Skeletal muscle cell (primary cell): ENCODE results near the gene DYNC1LI2.
A peak's percentile ranks its signal among the peaks of the same experiment; 100 is the strongest.
"Not testable (repeated sequence)": the region's sequence is repeated elsewhere in the genome, so short reads cannot be mapped to it uniquely, and the experiment has no call there.

Experiments
- DNase-seq: peaks from one replicate; pipeline ENCODE4 v3.0.0-alpha.2; 2010; ENCODE audit warnings: low read depth
- H3K4me3 ChIP-seq: 2 replicates; pipeline ENCODE4 v1.5.1; 2011; ENCODE audit warnings: low read depth, mild to moderate bottlenecking, control low read depth, low read length, moderate library complexity

Gene DYNC1LI2

GRCh38 chr16:66751303-66751991, at the start of gene DYNC1LI2:
Gene DYNC1LI2 (minus strand): TSS chr16:66751609. CDS start chr16:66751591, 18 bp downstream.
- H3K4me3 ChIP-seq: peak within 1 kb of the TSS; percentile 93
- no peak for DNase-seq

GRCh38 chr16:66800856-66801255, 49.4 kb upstream of the DYNC1LI2 start:
- DNase-seq: no peak
- H3K4me3 ChIP-seq: no peak overlapping the region

GRCh38 chr16:66798161-66798560, 46.8 kb upstream of the DYNC1LI2 start:
- H3K4me3 ChIP-seq: no peak overlapping the region
- no peak for DNase-seq

GRCh38 chr16:66793984-66794383, 42.6 kb upstream of the DYNC1LI2 start:
- not testable (repeated sequence) for H3K4me3 ChIP-seq, DNase-seq

GRCh38 chr16:66790130-66790733, 38.8 kb upstream of the DYNC1LI2 start:
- no peak for DNase-seq

GRCh38 chr16:66787427-66787826, 36.0 kb upstream of the DYNC1LI2 start:
- DNase-seq: no peak
- H3K4me3 ChIP-seq: no peak overlapping the region

More at GRCh38 chr16:66790130-66790733, 38.8 kb upstream of the DYNC1LI2 start:
- H3K4me3 ChIP-seq: no peak overlapping the region

- no peak for DNase-seq
- no peak overlapping the region for H3K4me3 ChIP-seq
These were observed 35.1 kb upstream of the DYNC1LI2 start for GRCh38 chr16:66786551-66786950.

GRCh38 chr16:66776457-66776856, 25.0 kb upstream of the DYNC1LI2 start:
- H3K4me3 ChIP-seq: no peak overlapping the region
- DNase-seq: no peak

- DNase-seq: no peak
- no peak overlapping the region for H3K4me3 ChIP-seq
These were observed 23.6 kb upstream of the DYNC1LI2 start for GRCh38 chr16:66774981-66775380.

GRCh38 chr16:66758086-66758485, 6.7 kb upstream of the DYNC1LI2 start:
- no peak for DNase-seq
- H3K4me3 ChIP-seq: no peak overlapping the region

GRCh38 chr16:66754819-66755218, 3.4 kb upstream of the DYNC1LI2 start:
- H3K4me3 ChIP-seq: no peak overlapping the region
- DNase-seq: no peak

GRCh38 chr16:66754211-66754610, 2.8 kb upstream of the DYNC1LI2 start:
- H3K4me3 ChIP-seq: no peak overlapping the region
- DNase-seq: no peak

- DNase-seq: no peak
- H3K4me3 ChIP-seq: no peak overlapping the region
These were observed 1.5 kb upstream of the DYNC1LI2 start for GRCh38 chr16:66752958-66753357.

- H3K4me3 ChIP-seq: no peak overlapping the region
- DNase-seq: no peak
These were observed 970 bp upstream of the DYNC1LI2 start for GRCh38 chr16:66752379-66752778.

GRCh38 chr16:66751992-66752322, 548 bp upstream of the DYNC1LI2 start:
- no peak for DNase-seq
- peak overlapping the region; percentile 17 for H3K4me3 ChIP-seq

GRCh38 chr16:66751053-66751302, 431 bp downstream of the DYNC1LI2 start:
- H3K4me3 ChIP-seq: peak overlapping the region; percentile 93
- no peak for DNase-seq

GRCh38 chr16:66750279-66751052, 943 bp downstream of the DYNC1LI2 start:
- peak overlapping the region; percentile 93 for H3K4me3 ChIP-seq
- no peak for DNase-seq

GRCh38 chr16:66746682-66747081, 4.7 kb downstream of the DYNC1LI2 start:
- DNase-seq: no peak
- no peak overlapping the region for H3K4me3 ChIP-seq

- no peak overlapping the region for H3K4me3 ChIP-seq
- DNase-seq: no peak
These were observed 5.4 kb downstream of the DYNC1LI2 start for GRCh38 chr16:66746048-66746447.

GRCh38 chr16:66741950-66742808, 9.2 kb downstream of the DYNC1LI2 start:
- H3K4me3 ChIP-seq: no peak overlapping the region

More at GRCh38 chr16:66741950-66742808, 9.2 kb downstream of the DYNC1LI2 start:
- DNase-seq: peak; percentile 64
